Measurements from ENCODE around the gene NCKAP5.

DNA sequence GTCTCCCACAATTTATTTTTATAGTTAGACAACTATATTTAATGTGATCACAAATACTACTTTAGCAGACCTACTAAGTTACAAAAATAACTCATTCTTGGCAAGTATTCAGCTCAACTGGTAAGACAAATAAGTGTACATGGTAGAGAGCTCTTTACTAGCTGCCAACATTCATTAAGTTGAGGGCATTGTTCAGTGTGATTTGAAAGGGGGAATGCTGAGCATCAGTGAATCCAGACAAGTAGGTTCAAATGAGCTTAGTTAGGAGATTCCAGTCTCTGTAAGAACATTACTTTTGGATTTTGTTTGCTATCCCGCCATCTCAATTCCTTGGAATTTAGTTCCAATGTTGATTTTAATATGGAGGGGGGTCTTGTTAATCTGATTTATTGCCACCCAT, 710.9 kb downstream of the NCKAP5 start:
- TF ChIP-seq YY1 (IDR thresholded peaks at IDR 0.05; ENCODE audit: insufficient read depth, insufficient read length) (no peak), SUZ12 (IDR thresholded peaks at IDR 0.05; ENCODE audit: extremely low read depth, insufficient read depth, insufficient read length) (no peak)

Data from NT2/D1 (cell line).